Measurements from ENCODE around the gene NR1D2. TPM values are rescaled to one million over a fixed set of nuclear protein-coding genes. Genes with fewer than 3 reads are reported as not detected.

NR1D2 gene
- total RNA-seq, 2 donors from 2014 or later = 10.6 to 15.9 TPM

GRCh38 chr3:23944007-23944783 lies 891 bp upstream of the NR1D2 start:
- Mint-ChIP-seq H3K27me3 (no peaks in the 10 kb centered on the region), H3K27ac (peak overlapping the region; percentile 86), H3K9me3 (no peaks in the 10 kb centered on the region), H3K4me3 (peak overlapping the region; percentile 83), H3K4me1 (peaks cover 21% of the 10 kb centered on the region), H3K36me3 (ENCODE audit: low read depth) (peaks cover 21% of the 10 kb centered on the region)
- no peak for ATAC-seq (replicated peaks)

- ATAC-seq (replicated peaks) = no peak
- Mint-ChIP-seq H3K27ac (no peak overlapping the region), H3K9me3 (no peaks in the 10 kb centered on the region), H3K27me3 (no peaks in the 10 kb centered on the region), H3K4me3 (no peak overlapping the region), H3K4me1 (peaks cover 31% of the 10 kb centered on the region), H3K36me3 (ENCODE audit: low read depth) (peaks cover 21% of the 10 kb centered on the region)
These were observed 502 bp downstream of the NR1D2 start for GRCh38 chr3:23945663-23945912.

GRCh38 chr3:23945913-23946687 lies 1.0 kb downstream of the NR1D2 start:
- Mint-ChIP-seq H3K4me1 (peaks cover 31% of the 10 kb centered on the region), H3K4me3 (peak overlapping the region; percentile 61), H3K36me3 (ENCODE audit: low read depth) (peaks cover 21% of the 10 kb centered on the region), H3K27ac (peak overlapping the region; percentile 94), H3K27me3 (no peaks in the 10 kb centered on the region), H3K9me3 (no peaks in the 10 kb centered on the region)
- peak; percentile 78 for ATAC-seq (replicated peaks)

- H3K9me3 Mint-ChIP-seq = no peaks in the 10 kb centered on the region
These were observed 3.7 kb downstream of the NR1D2 start for GRCh38 chr3:23948761-23949160.

GRCh38 chr3:23949784-23950183 lies 4.7 kb downstream of the NR1D2 start:
- Mint-ChIP-seq H3K27ac (peak overlapping the region; percentile 87), H3K36me3 (ENCODE audit: low read depth) (peaks cover 20% of the 10 kb centered on the region), H3K4me3 (peak overlapping the region; percentile 88), H3K4me1 (peaks cover 47% of the 10 kb centered on the region), H3K9me3 (no peaks in the 10 kb centered on the region), H3K27me3 (no peaks in the 10 kb centered on the region)
- no peak for ATAC-seq (replicated peaks)

More at GRCh38 chr3:23948761-23949160, 3.7 kb downstream of the NR1D2 start:
- ATAC-seq (replicated peaks) = no peak
- H3K27ac Mint-ChIP-seq = no peak overlapping the region
- H3K27me3 Mint-ChIP-seq = no peaks in the 10 kb centered on the region
- H3K4me1 Mint-ChIP-seq = peaks cover 48% of the 10 kb centered on the region
- peak overlapping the region; percentile 88 for H3K4me3 Mint-ChIP-seq
- H3K36me3 Mint-ChIP-seq (ENCODE audit: low read depth) = peaks cover 21% of the 10 kb centered on the region

GRCh38 chr3:23950293-23950692 lies 5.2 kb downstream of the NR1D2 start:
- peak overlapping the region; percentile 87 for H3K27ac Mint-ChIP-seq
- H3K36me3 Mint-ChIP-seq (ENCODE audit: low read depth) = peaks cover 24% of the 10 kb centered on the region
- H3K4me3 Mint-ChIP-seq = peak overlapping the region; percentile 88
- H3K27me3 Mint-ChIP-seq = no peaks in the 10 kb centered on the region
- no peaks in the 10 kb centered on the region for H3K9me3 Mint-ChIP-seq
- no peak for ATAC-seq (replicated peaks)
- peaks cover 51% of the 10 kb centered on the region for H3K4me1 Mint-ChIP-seq

- Mint-ChIP-seq H3K9me3 (no peaks in the 10 kb centered on the region), H3K27me3 (no peaks in the 10 kb centered on the region), H3K4me3 (peak overlapping the region; percentile 88), H3K36me3 (ENCODE audit: low read depth) (peaks cover 29% of the 10 kb centered on the region), H3K4me1 (peaks cover 50% of the 10 kb centered on the region), H3K27ac (no peak overlapping the region)
- ATAC-seq (replicated peaks) = no peak
These were observed 7.6 kb downstream of the NR1D2 start for GRCh38 chr3:23952646-23953045.

GRCh38 chr3:23953523-23953922 lies 8.4 kb downstream of the NR1D2 start:
- Mint-ChIP-seq H3K27ac (no peak overlapping the region), H3K4me1 (peaks cover 42% of the 10 kb centered on the region), H3K9me3 (no peaks in the 10 kb centered on the region), H3K27me3 (no peaks in the 10 kb centered on the region), H3K36me3 (ENCODE audit: low read depth) (peaks cover 29% of the 10 kb centered on the region), H3K4me3 (no peak overlapping the region)
- ATAC-seq (replicated peaks) = no peak

- Mint-ChIP-seq H3K27ac (no peak overlapping the region), H3K9me3 (no peaks in the 10 kb centered on the region), H3K4me3 (no peak overlapping the region), H3K4me1 (peaks cover 44% of the 10 kb centered on the region), H3K27me3 (no peaks in the 10 kb centered on the region), H3K36me3 (ENCODE audit: low read depth) (peaks cover 32% of the 10 kb centered on the region)
- ATAC-seq (replicated peaks) = no peak
These were observed 9.1 kb downstream of the NR1D2 start for GRCh38 chr3:23954144-23954543.

GRCh38 chr3:23956701-23957100 lies 11.6 kb downstream of the NR1D2 start:
- H3K9me3 Mint-ChIP-seq = no peaks in the 10 kb centered on the region
- peak overlapping the region; percentile 42 for H3K27ac Mint-ChIP-seq
- H3K27me3 Mint-ChIP-seq = no peaks in the 10 kb centered on the region
- peaks cover 33% of the 10 kb centered on the region for H3K4me1 Mint-ChIP-seq
- H3K4me3 Mint-ChIP-seq = no peak overlapping the region
- H3K36me3 Mint-ChIP-seq (ENCODE audit: low read depth) = peaks cover 55% of the 10 kb centered on the region
- ATAC-seq (replicated peaks) = no peak

GRCh38 chr3:23959135-23959900 lies 14.2 kb downstream of the NR1D2 start:
- peak overlapping the region; percentile 91 for H3K27ac Mint-ChIP-seq
- H3K4me3 Mint-ChIP-seq = peak overlapping the region; percentile 56
- H3K9me3 Mint-ChIP-seq = no peaks in the 10 kb centered on the region
- peak; percentile 94 for ATAC-seq (replicated peaks)
- peaks cover 29% of the 10 kb centered on the region for H3K4me1 Mint-ChIP-seq
- peaks cover 80% of the 10 kb centered on the region for H3K36me3 Mint-ChIP-seq (ENCODE audit: low read depth)
- H3K27me3 Mint-ChIP-seq = no peaks in the 10 kb centered on the region

- Mint-ChIP-seq H3K36me3 (ENCODE audit: low read depth) (peaks cover 80% of the 10 kb centered on the region), H3K27ac (no peak overlapping the region), H3K27me3 (no peaks in the 10 kb centered on the region), H3K4me1 (peaks cover 21% of the 10 kb centered on the region), H3K4me3 (no peak overlapping the region), H3K9me3 (no peaks in the 10 kb centered on the region)
- ATAC-seq (replicated peaks) = no peak
These were observed 15.6 kb downstream of the NR1D2 start for GRCh38 chr3:23960649-23961048.

GRCh38 chr3:23961066-23961465 lies 16.0 kb downstream of the NR1D2 start:
- Mint-ChIP-seq H3K4me3 (no peak overlapping the region), H3K27me3 (no peaks in the 10 kb centered on the region), H3K36me3 (ENCODE audit: low read depth) (peaks cover 80% of the 10 kb centered on the region), H3K27ac (no peak overlapping the region), H3K4me1 (peaks cover 21% of the 10 kb centered on the region), H3K9me3 (no peaks in the 10 kb centered on the region)
- ATAC-seq (replicated peaks) = no peak

- ATAC-seq (replicated peaks) = no peak
- H3K27ac Mint-ChIP-seq = no peak overlapping the region
- no peaks in the 10 kb centered on the region for H3K9me3 Mint-ChIP-seq
- H3K36me3 Mint-ChIP-seq (ENCODE audit: low read depth) = peaks cover 80% of the 10 kb centered on the region
- peaks cover 21% of the 10 kb centered on the region for H3K4me1 Mint-ChIP-seq
- H3K27me3 Mint-ChIP-seq = no peaks in the 10 kb centered on the region
- H3K4me3 Mint-ChIP-seq = no peak overlapping the region
These were observed 16.8 kb downstream of the NR1D2 start for GRCh38 chr3:23961913-23962312.

All from activated T-helper 17 cell treated with anti-CD3 and anti-CD28 coated beads, Interleukin-2, amount 50 U/mL, for 72 hours (primary cell).